Uterus (tissue), 2 donors: ENCODE measurements around the gene KCNA3.

Experiments used
- CTCF ChIP-seq, 4 experiments: fragments of 200-600 bp in 2 of 4; fragments of 450-650 bp in 2 of 4; sonication (generic) in 2 of 4; IDR thresholded peaks; one replicate each; pipeline ENCODE4 v1.5.1; 2016 to 2019; ENCODE audit warnings: antibody characterized with exemption in 4 of 4, mild to moderate bottlenecking in 2 of 4, moderate library complexity in 1 of 4
- POLR2A ChIP-seq, 2 donors: fragments of 450-650 bp; IDR thresholded peaks; one replicate each; pipeline ENCODE4 v1.6.1; 2016; ENCODE audit warnings: antibody characterized with exemption in 2 of 2, mild to moderate bottlenecking in 1 of 2, moderate library complexity in 1 of 2

GRCh38 chr1:110722807-110723206 lies 48.1 kb upstream of the KCNA3 start:
- no peak for TF ChIP-seq CTCF (IDR thresholded peaks at IDR 0.05)
- TF ChIP-seq POLR2A (IDR thresholded peaks at IDR 0.05): no peak
